HEK293 (cell line): ENCODE measurements around the gene CDH6.
A peak's percentile ranks its signal among the peaks of the same experiment; 100 is the strongest.

Experiments used
- CTCF ChIA-PET: fragments of 350-600 bp; formaldehyde crosslinking; extraction: SDS; loops from one replicate; lab custom pipeline; 2021; ENCODE audit warnings: antibody characterized with exemption; lab: Yijun Ruan, JAX
- POLR2A ChIA-PET: fragments of 300-600 bp; formaldehyde crosslinking; extraction: SDS; loops from one replicate; lab custom pipeline; 2020; ENCODE audit warnings: antibody characterized with exemption, inconsistent platforms; lab: Yijun Ruan, JAX
- H3K27ac ChIP-seq: fragments of 200-500 bp; sonication (Bioruptor generic); 2 replicates; pipeline ENCODE4 v1.5.1; 2014; ENCODE audit warnings: low read depth, low read length, control low read depth, inconsistent platforms; ENCODE audit errors: extremely low read depth
- H3K36me3 ChIP-seq, 2 experiments: fragments of 200-500 bp in 1 of 2; sonication (Bioruptor generic) in 1 of 2; 1 replicate in 1 of 2; 2 replicates in 1 of 2; pipeline ENCODE4 v1.5.1; 2014 to 2017; ENCODE audit warnings: inconsistent platforms in 2 of 2, low read length in 2 of 2; ENCODE audit not compliant: control insufficient read depth in 2 of 2, insufficient read depth in 1 of 2
- H3K4me1 ChIP-seq: fragments of 200-500 bp; sonication (Bioruptor generic); 2 replicates; pipeline ENCODE4 v1.5.1; 2014; ENCODE audit warnings: mild to moderate bottlenecking, low read length, inconsistent platforms; ENCODE audit not compliant: control insufficient read depth, insufficient read depth
- H3K4me3 ChIP-seq: 2 replicates; pipeline ENCODE4 v1.5.1; 2011; ENCODE audit warnings: low read depth, mild to moderate bottlenecking, control low read depth, low read length, moderate library complexity
- H3K9me3 ChIP-seq: fragments of 200-500 bp; sonication (Bioruptor generic); 2 replicates; pipeline ENCODE4 v1.5.1; 2014; ENCODE audit warnings: low read depth, low read length, inconsistent platforms; ENCODE audit not compliant: control insufficient read depth, insufficient read depth
- HOXC10 ChIP-seq: sonication (generic); formaldehyde crosslinking; IDR thresholded peaks from 2 replicates; pipeline ENCODE4 v1.8.1; 2023; ENCODE audit warnings: mild to moderate bottlenecking, missing genetic modification reagents
- KLF17 ChIP-seq: fragments of 450-650 bp; formaldehyde crosslinking; IDR thresholded peaks from 2 replicates; pipeline ENCODE4 v1.5.1; 2016; ENCODE audit warnings: missing biosample characterization, missing genetic modification characterization
- REST ChIP-seq: fragments of 450-650 bp; formaldehyde crosslinking; IDR thresholded peaks from 2 replicates; pipeline ENCODE4 v1.5.1; 2016; ENCODE audit warnings: missing biosample characterization, missing genetic modification characterization
- ZBTB17 ChIP-seq: fragments of 450-650 bp; formaldehyde crosslinking; IDR thresholded peaks from 2 replicates; pipeline ENCODE4 v1.5.1; 2016; ENCODE audit warnings: missing biosample characterization, missing genetic modification characterization
- ZBTB6 ChIP-seq: fragments of 450-650 bp; formaldehyde crosslinking; IDR thresholded peaks from 2 replicates; pipeline ENCODE4 v1.5.1; 2017; ENCODE audit warnings: missing biosample characterization, missing genetic modification characterization
- ZFHX2 ChIP-seq: fragments of 450-650 bp; formaldehyde crosslinking; conservative IDR thresholded peaks from 2 replicates; pipeline ENCODE4 v1.5.1; 2016; ENCODE audit warnings: missing biosample characterization, missing genetic modification characterization
- ZFP41 ChIP-seq: fragments of 450-650 bp; formaldehyde crosslinking; IDR thresholded peaks from 2 replicates; pipeline ENCODE4 v1.5.1; 2016; ENCODE audit warnings: missing biosample characterization, missing genetic modification characterization, borderline replicate concordance
- ZFP69B ChIP-seq: fragments of 450-650 bp; formaldehyde crosslinking; IDR thresholded peaks from 2 replicates; pipeline ENCODE4 v1.5.1; 2016; ENCODE audit warnings: missing biosample characterization, missing genetic modification characterization
- ZNF112 ChIP-seq: fragments of 450-650 bp; formaldehyde crosslinking; IDR thresholded peaks from 2 replicates; pipeline ENCODE4 v1.5.0; 2017; ENCODE audit warnings: missing biosample characterization, missing genetic modification characterization
- ZNF114 ChIP-seq: fragments of 450-650 bp; formaldehyde crosslinking; IDR thresholded peaks from 2 replicates; pipeline ENCODE4 v1.5.0; 2017; ENCODE audit warnings: missing biosample characterization, missing genetic modification characterization
- ZNF138 ChIP-seq: fragments of 450-650 bp; formaldehyde crosslinking; IDR thresholded peaks from 2 replicates; pipeline ENCODE4 v1.5.1; 2016; ENCODE audit warnings: missing biosample characterization, missing genetic modification characterization, borderline replicate concordance
- ZNF223 ChIP-seq: fragments of 450-650 bp; formaldehyde crosslinking; IDR thresholded peaks from 2 replicates; pipeline ENCODE4 v1.5.1; 2016; ENCODE audit warnings: missing biosample characterization, missing genetic modification characterization
- ZNF274 ChIP-seq, 2 experiments: fragments of 200-500 bp in 1 of 2; fragments of 450-650 bp in 1 of 2; sonication (Bioruptor generic) in 1 of 2; formaldehyde crosslinking in 1 of 2; IDR thresholded peaks; 2 replicates each; pipeline versions ENCODE4 v1.5.1 to v1.6.1; 2014 to 2016; ENCODE audit warnings: borderline replicate concordance in 1 of 2, inconsistent platforms in 1 of 2, low read length in 1 of 2, missing biosample characterization in 1 of 2, missing genetic modification characterization in 1 of 2
- ZNF292 ChIP-seq: fragments of 450-650 bp; formaldehyde crosslinking; IDR thresholded peaks from 2 replicates; pipeline ENCODE4 v1.5.1; 2016; ENCODE audit warnings: low read depth, missing biosample characterization, missing genetic modification characterization, borderline replicate concordance
- ZNF416 ChIP-seq: fragments of 450-650 bp; formaldehyde crosslinking; IDR thresholded peaks from 2 replicates; pipeline ENCODE4 v1.5.1; 2016; ENCODE audit warnings: missing biosample characterization, missing genetic modification characterization
- ZNF529 ChIP-seq: fragments of 450-650 bp; formaldehyde crosslinking; IDR thresholded peaks from 2 replicates; pipeline ENCODE4 v1.5.1; 2017; ENCODE audit warnings: missing genetic modification characterization, missing biosample characterization; ENCODE audit not compliant: insufficient replicate concordance
- ZNF558 ChIP-seq: fragments of 450-650 bp; formaldehyde crosslinking; IDR thresholded peaks from 2 replicates; pipeline ENCODE4 v1.5.1; 2016; ENCODE audit warnings: missing biosample characterization, missing genetic modification characterization
- ZNF677 ChIP-seq: fragments of 450-650 bp; IDR thresholded peaks from 2 replicates; pipeline ENCODE4 v1.5.0; 2018; ENCODE audit warnings: missing biosample characterization, mild to moderate bottlenecking, missing genetic modification characterization, moderate library complexity
- ZNF76 ChIP-seq: fragments of 450-650 bp; formaldehyde crosslinking; IDR thresholded peaks from 2 replicates; pipeline ENCODE4; 2016; ENCODE audit warnings: low read depth, missing biosample characterization, missing genetic modification characterization, borderline replicate concordance
- ZNF768 ChIP-seq: fragments of 450-650 bp; formaldehyde crosslinking; IDR thresholded peaks from 2 replicates; pipeline ENCODE4 v1.5.1; 2018; ENCODE audit warnings: missing biosample characterization, mild to moderate bottlenecking, missing genetic modification characterization
- ZNF843 ChIP-seq: fragments of 450-650 bp; formaldehyde crosslinking; IDR thresholded peaks from 2 replicates; pipeline ENCODE4 v1.5.1; 2016; ENCODE audit warnings: missing biosample characterization, missing genetic modification characterization
- ZSCAN4 ChIP-seq: fragments of 450-650 bp; formaldehyde crosslinking; IDR thresholded peaks from 2 replicates; pipeline ENCODE4 v1.5.1; 2017; ENCODE audit warnings: missing biosample characterization, missing genetic modification characterization

The CDH6 gene

GRCh38 chr5:31161781-31162181 lies 31.7 kb upstream of the CDH6 start (continued):
- TF ChIP-seq ZFHX2 (tag by site-specific recombination) (no peak), ZBTB6 (tag by site-specific recombination) (no peak), ZBTB17 (tag by site-specific recombination) (no peak), ZNF223 (tag by site-specific recombination) (no peak), ZNF114 (no peak), KLF17 (tag by site-specific recombination) (no peak), ZNF558 (no peak), ZFP69B (tag by site-specific recombination) (no peak)

- Histone ChIP-seq H3K27ac (no peak overlapping the region), H3K4me1 (no peaks in the 10 kb centered on the region), H3K9me3 (no peaks in the 10 kb centered on the region), H3K4me3 (no peak overlapping the region)
- ChIA-PET CTCF (no interaction called here), POLR2A (no interaction called here)
- TF ChIP-seq REST (tag by site-specific recombination) (peak; percentile 61), ZNF768 (tag by site-specific recombination) (no peak)
- TF ChIP-seq, all 188 proteins: peak for 1
- H3K36me3 ChIP-seq, result no peaks in the 10 kb centered on the region
Measured at GRCh38 chr5:31165729-31166128, 27.8 kb upstream of the CDH6 start.

GRCh38 chr5:31169379-31169778 lies 24.1 kb upstream of the CDH6 start:
- no peak for TF ChIP-seq HOXC10 (CRISPR knock-in tag)
- TF ChIP-seq ZFP41 (tag by site-specific recombination), result no peak
- no peak for TF ChIP-seq ZNF274 (IDR thresholded peaks at IDR 0.05; ENCODE audit: low read length)
- no peak for TF ChIP-seq ZNF274 (tag by site-specific recombination; IDR thresholded peaks at IDR 0.05; ENCODE audit: borderline replicate concordance)
- no peak for TF ChIP-seq ZNF416 (tag by site-specific recombination)
- H3K4me1 ChIP-seq, result no peaks in the 10 kb centered on the region
- ChIA-PET CTCF (interaction anchor here (0.6 to 1.5 kb wide), 3 partner anchors 15 to 593 kb away, joined by 3 to 12 read pairs (median 3); no protein-coding TSS in a partner anchor), POLR2A (no interaction called here)
- H3K9me3 ChIP-seq, result no peaks in the 10 kb centered on the region
- no peak overlapping the region for H3K27ac ChIP-seq
- H3K4me3 ChIP-seq, result no peak overlapping the region
- no peaks in the 10 kb centered on the region for H3K36me3 ChIP-seq

- CTCF ChIA-PET, result interaction anchor here (0.7 to 1.1 kb wide), 2 partner anchors 49 to 98 kb away, joined by 3 read pairs; no protein-coding TSS in a partner anchor
- H3K27ac ChIP-seq, result no peak overlapping the region
- no peaks in the 10 kb centered on the region for H3K9me3 ChIP-seq
- no peak overlapping the region for H3K4me3 ChIP-seq
- no peaks in the 10 kb centered on the region for H3K36me3 ChIP-seq
- H3K4me1 ChIP-seq, result no peaks in the 10 kb centered on the region
- POLR2A ChIA-PET, result no interaction called here
- TF ChIP-seq ZNF768 (tag by site-specific recombination) (no peak), ZNF677 (tag by site-specific recombination) (no peak), ZNF112 (no peak), ZNF529 (tag by site-specific recombination) (no peak), ZSCAN4 (tag by site-specific recombination) (no peak), ZNF843 (tag by site-specific recombination) (no peak), ZNF292 (tag by site-specific recombination) (no peak), ZNF138 (tag by site-specific recombination) (no peak), ZNF76 (tag by site-specific recombination) (no peak)
Measured at GRCh38 chr5:31172881-31173280, 20.6 kb upstream of the CDH6 start.
